ENCODE data around the gene GNL1. TPM values are rescaled to one million over a fixed set of nuclear protein-coding genes. Genes with fewer than 3 reads are reported as not detected.

GNL1 gene
- total and polyA plus RNA-seq, 9 of the 15 experiments (the other 6 are each of a cell fraction or from before 2014, with no cell fraction given): 0.73 to 112 (median 58.0) TPM

GRCh38 chr6:30572148-30572547, 15.9 kb upstream of the GNL1 start:
- Histone ChIP-seq H3K9me1 (ENCODE audit: control insufficient read depth, insufficient read depth, low read length) (peaks cover 10% of the 10 kb centered on the region), H3K27ac (ENCODE audit: extremely low read depth, low read depth, low read length) (peak overlapping the region; percentile 92), H2AFZ (ENCODE audit: low read depth, low read length) (no peak overlapping the region), H3K79me2 (ENCODE audit: control insufficient read depth, insufficient read depth, low read length) (peaks cover 74% of the 10 kb centered on the region), H3K9ac (ENCODE audit: insufficient read depth in 1 of 2, low read depth in 2 of 2, low read length in 2 of 2) (peak overlapping the region; percentile 84 to 93), H4K20me1 (replicated peaks; ENCODE audit: control insufficient read depth, insufficient read depth, low read length) (peaks cover 12% of the 10 kb centered on the region; the same call in 1 of the 2 replicates), H3K9me3 (replicated peaks; ENCODE audit: control insufficient read depth, insufficient read depth, low read depth, low read length) (no peaks in the 10 kb centered on the region), H3K4me2 (ENCODE audit: insufficient read depth, low read length) (peak overlapping the region; percentile 90), H3K36me3 (ENCODE audit: control insufficient read depth, insufficient read depth, low read length) (peaks cover 57% of the 10 kb centered on the region), H3K4me1 (replicated peaks in 1 of 2; ENCODE audit: control insufficient read depth in 2 of 2, insufficient read depth in 2 of 2, low read length in 2 of 2) (peaks cover 24 to 35% of the 10 kb centered on the region in 2 experiments; a peak in 4 of 5 replicates), H3K27me3 (ENCODE audit: control insufficient read depth in 2 of 2, insufficient read depth in 2 of 2, low read length in 2 of 2) (no peaks in the 10 kb centered on the region), H3K4me3 (peak overlapping the region; percentile 67)
- BruUV-seq (replicated peaks): no TSS peak
- FAIRE-seq (no peak), DNase-seq (ENCODE audit: extremely low read depth in 1 of 4, low spot score in 3 of 4) (no peak), ATAC-seq (no peak)
- intact Hi-C loops (cut with micrococcal nuclease): no loop called here
- ChIA-PET POLR2A (interaction anchor here (0.9 kb wide), 1 partner anchor 11 kb away, joined by 3 read pairs; no protein-coding TSS in a partner anchor), CTCF (ENCODE audit: low intra/inter-chr PET ratio) (no interaction called here)
- in situ Hi-C loops (cut with MboI): no loop called here
- no peak for TF ChIP-seq PBX2 (CRISPR knock-in tag; IDR thresholded peaks at IDR 0.05; ENCODE audit: low read depth)
- 0 out of 2 replicates have a peak, but pooled peaks have one; percentile 12 for TF ChIP-seq PBX2 (tag; conservative IDR thresholded peaks at IDR 0.05; ENCODE audit: low read depth)
- TF ChIP-seq ELF4 (CRISPR knock-in tag; IDR thresholded peaks at IDR 0.05): no peak
- no peak for TF ChIP-seq ZNF274 (IDR thresholded peaks at IDR 0.05; ENCODE audit: borderline replicate concordance, low read depth, low read length)
- TF ChIP-seq HDAC3 (IDR thresholded peaks at IDR 0.05; ENCODE audit: borderline replicate concordance, partially characterized antibody): peak; percentile 27
- TF ChIP-seq ZBTB40 (IDR thresholded peaks at IDR 0.05): no peak
- TF ChIP-seq ZBTB40 (CRISPR knock-in tag; IDR thresholded peaks at IDR 0.05): no peak
- peak; percentile 99 for TF ChIP-seq ZKSCAN8 (CRISPR knock-in tag; IDR thresholded peaks at IDR 0.05)
- TF ChIP-seq NFXL1 (CRISPR knock-in tag; IDR thresholded peaks at IDR 0.05): no peak
- TF ChIP-seq JUND (IDR thresholded peaks at IDR 0.05; ENCODE audit: borderline replicate concordance, low read depth, low read length): no peak
- no peak for TF ChIP-seq JUND (tag; IDR thresholded peaks at IDR 0.05; ENCODE audit: borderline replicate concordance, low read depth, low read length)

Measured in K562 (cell line).